Naive thymus-derived CD4-positive, alpha-beta T cell (primary cell): ENCODE data around the gene CREB3L1. TPM values are rescaled to one million over a fixed set of nuclear protein-coding genes. Genes with fewer than 3 reads are reported as not detected.

ENCODE experiments used
- ATAC-seq: fragments of 150-1000 bp; cut with Tn5 transposase; 2 replicates; pipeline ENCODE4 v1.10.0; 2021; ENCODE audit warnings: mild to moderate bottlenecking, moderate library complexity
- CTCF ChIA-PET: fragments of 350-600 bp; sonication (Branson Sonifier 250); formaldehyde crosslinking; loops from one replicate; lab custom pipeline; 2021; ENCODE audit warnings: antibody characterized with exemption; lab: Charles Lee
- POLR2A ChIA-PET: fragments of 350-600 bp; sonication (Branson Sonifier 250); formaldehyde crosslinking; loops from one replicate; lab custom pipeline; 2021; ENCODE audit warnings: antibody characterized with exemption, inconsistent platforms; lab: Charles Lee
- DNase-seq, 9 donors: peaks; one replicate each; pipeline versions ENCODE4 v3.0.0 to v3.0.0-alpha.2; 2020 to 2022; ENCODE audit warnings: mixed read lengths in 1 of 9
- H3K27ac ChIP-seq: one replicate; pipeline ENCODE4 v1.7.0; 2013; ENCODE audit warnings: mild to moderate bottlenecking, low read depth, low read length, moderate library complexity
- H3K27me3 ChIP-seq, 2 donors: one replicate each; pipeline ENCODE4 v1.7.0; 2013; ENCODE audit warnings: low read length in 2 of 2, mild to moderate bottlenecking in 2 of 2, moderate library complexity in 2 of 2; ENCODE audit not compliant: control insufficient read depth in 2 of 2, insufficient read depth in 2 of 2
- H3K36me3 ChIP-seq, 3 experiments: 1 replicate in 2 of 3; 2 replicates in 1 of 3; pipeline ENCODE4 v1.7.0; 2013; ENCODE audit warnings: low read length in 3 of 3, mild to moderate bottlenecking in 3 of 3, moderate library complexity in 1 of 3; ENCODE audit not compliant: insufficient read depth in 3 of 3, control insufficient read depth in 2 of 3
- H3K4me1 ChIP-seq, 2 donors: one replicate each; pipeline ENCODE4 v1.7.0; 2013; ENCODE audit warnings: low read length in 2 of 2, mild to moderate bottlenecking in 2 of 2, moderate library complexity in 1 of 2; ENCODE audit not compliant: control insufficient read depth in 2 of 2, insufficient read depth in 2 of 2
- H3K4me3 ChIP-seq: 2 replicates; pipeline ENCODE4 v1.7.0; 2013; ENCODE audit warnings: mild to moderate bottlenecking, low read length
- H3K9me3 ChIP-seq, 3 experiments: 1 replicate in 2 of 3; 2 replicates in 1 of 3; pipeline ENCODE4 v1.7.0; 2013; ENCODE audit warnings: low read length in 3 of 3; ENCODE audit not compliant: control insufficient read depth in 2 of 3
- H3K27ac Mint-ChIP-seq, 9 donors: one replicate each; pipeline ENCODE4 v1.8.0; 2020 to 2022; ENCODE audit warnings: mixed read lengths in 9 of 9, mild to moderate bottlenecking in 8 of 9, moderate library complexity in 5 of 9, inconsistent platforms in 2 of 9
- H3K27me3 Mint-ChIP-seq, 5 donors: one replicate each; pipeline ENCODE4 v1.8.0; 2021 to 2022; ENCODE audit warnings: mixed read lengths in 5 of 5, mild to moderate bottlenecking in 1 of 5
- H3K36me3 Mint-ChIP-seq, 5 donors: one replicate each; pipeline ENCODE4 v1.8.0; 2020 to 2022; ENCODE audit warnings: mixed read lengths in 5 of 5, mild to moderate bottlenecking in 3 of 5, inconsistent platforms in 1 of 5
- H3K4me1 Mint-ChIP-seq, 7 donors: one replicate each; pipeline ENCODE4 v1.8.0; 2020 to 2022; ENCODE audit warnings: mixed read lengths in 7 of 7, mild to moderate bottlenecking in 3 of 7, inconsistent platforms in 1 of 7
- H3K4me3 Mint-ChIP-seq, 10 donors: one replicate each; pipeline ENCODE4 v1.8.0; 2020 to 2022; ENCODE audit warnings: mild to moderate bottlenecking in 10 of 10, mixed read lengths in 10 of 10, moderate library complexity in 6 of 10, inconsistent platforms in 2 of 10
- H3K9me3 Mint-ChIP-seq, 11 donors: one replicate each; pipeline ENCODE4 v1.8.0; 2020 to 2022; ENCODE audit warnings: mixed read lengths in 11 of 11, mild to moderate bottlenecking in 4 of 11, inconsistent platforms in 1 of 11, moderate library complexity in 1 of 11
- intact Hi-C, 2 donors: fragments of 100-400 bp; cut with micrococcal nuclease; formaldehyde crosslinking; loops; one replicate each; pipeline ENCODE4 v1.15.1; 2023
- polyA plus RNA-seq, 2 donors: library from polyadenylated mRNA; unstranded; fragments of 300-500 nt; fragmentation: Illumina TruSeq; gene quantifications; one replicate each; pipeline ENCODE4 v1.2.3, GENCODE V29; 2021
- total RNA-seq, 6 experiments: library from RNA in 5 of 6; stranded (reverse) in 5 of 6; gene quantifications; 1 replicate in 5 of 6; 2 replicates in 1 of 6; pipeline ENCODE4 v1.2.3 and lab custom pipeline; 2021 to 2026

CREB3L1 gene
- total and polyA plus RNA-seq, 7 experiments from 2014 or later: not detected

DNA sequence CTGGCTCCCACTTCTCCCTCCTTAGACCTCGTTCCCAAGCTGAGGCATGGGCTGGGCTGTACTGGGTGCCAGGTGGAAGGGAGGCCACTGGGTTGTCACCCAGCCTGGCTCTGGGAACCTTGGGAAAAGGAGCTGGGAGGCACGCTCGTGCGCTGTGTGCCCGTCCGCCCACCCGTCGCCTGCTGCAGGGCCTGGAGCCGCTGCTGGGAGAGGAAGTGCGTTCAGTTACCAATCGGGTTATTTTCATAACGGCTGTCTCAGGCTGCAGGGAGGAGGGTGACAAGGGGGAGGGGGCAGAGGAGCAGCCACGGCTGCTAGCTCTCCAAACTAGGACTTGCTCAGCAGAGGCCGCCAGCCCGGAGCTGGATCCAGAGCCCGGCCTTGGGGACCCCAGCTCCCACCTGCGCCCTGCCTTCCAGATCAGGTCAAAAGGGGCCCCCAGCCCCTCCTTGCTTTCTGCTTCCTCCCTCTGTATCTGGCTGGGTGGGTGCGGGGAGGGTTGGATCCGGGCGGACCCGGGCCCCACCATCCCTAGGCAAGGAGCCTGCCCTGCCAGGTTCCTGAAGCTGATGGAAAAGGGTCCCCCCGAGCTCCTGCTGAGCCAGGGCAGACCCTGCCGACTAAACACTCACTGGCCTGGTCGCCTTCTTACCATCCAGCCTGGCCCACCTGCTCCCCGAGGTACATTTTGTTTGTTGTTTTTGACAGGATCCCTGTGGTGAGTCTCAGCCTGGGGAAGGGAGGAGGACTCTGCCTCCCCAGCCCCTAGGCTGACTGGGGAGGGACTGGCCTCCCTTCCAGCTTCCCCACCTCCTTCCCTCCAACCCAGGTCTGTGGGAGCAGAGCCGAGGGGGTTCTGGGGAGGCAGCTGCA, 84.1 kb downstream of the CREB3L1 start:
- no peaks in the 10 kb centered on the region for H3K9me3 ChIP-seq
- intact Hi-C loops: loop anchor here (1.0 kb wide), 1 partner anchor 9 kb away; no protein-coding TSS in a partner anchor
- H3K36me3 ChIP-seq: peaks cover 0 to 49% (median 0%) of the 10 kb centered on the region in 3 experiments
- H3K9me3 Mint-ChIP-seq: peaks cover 0 to 2% (median 0%) of the 10 kb centered on the region in 11 donors
- DNase-seq (peak in 8 of 9 donors; percentile 66 to 81 (median 71)), ATAC-seq (peak; percentile 89)
- H3K4me1 Mint-ChIP-seq: peaks cover 39 to 83% (median 67%) of the 10 kb centered on the region in 7 donors
- H3K36me3 Mint-ChIP-seq: peaks cover 0 to 8% (median 0%) of the 10 kb centered on the region in 5 donors
- H3K27ac Mint-ChIP-seq: peak overlapping the region; percentile 80 to 96 (median 92)
- POLR2A ChIA-PET: interaction anchor here (0.9 to 12.1 kb wide), 4 partner anchors 13 to 66 kb away, joined by 3 to 226 read pairs (median 4); partner anchors contain the start of gene DGKZ
- H3K4me1 ChIP-seq: peaks cover 30 to 50% of the 10 kb centered on the region in 2 donors
- H3K27ac ChIP-seq: peak overlapping the region; percentile 78
- H3K27me3 Mint-ChIP-seq: no peaks in the 10 kb centered on the region
- no peaks in the 10 kb centered on the region for H3K27me3 ChIP-seq
- CTCF ChIA-PET: interaction anchor here (0.6 to 14.0 kb wide), 4 partner anchors 12 to 321 kb away, joined by 3 to 302 read pairs (median 4); partner anchors contain the start of gene DGKZ
- H3K4me3 ChIP-seq: peak overlapping the region; percentile 71
- H3K4me3 Mint-ChIP-seq: peak overlapping the region; percentile 78 to 92 (median 86)

DNA sequence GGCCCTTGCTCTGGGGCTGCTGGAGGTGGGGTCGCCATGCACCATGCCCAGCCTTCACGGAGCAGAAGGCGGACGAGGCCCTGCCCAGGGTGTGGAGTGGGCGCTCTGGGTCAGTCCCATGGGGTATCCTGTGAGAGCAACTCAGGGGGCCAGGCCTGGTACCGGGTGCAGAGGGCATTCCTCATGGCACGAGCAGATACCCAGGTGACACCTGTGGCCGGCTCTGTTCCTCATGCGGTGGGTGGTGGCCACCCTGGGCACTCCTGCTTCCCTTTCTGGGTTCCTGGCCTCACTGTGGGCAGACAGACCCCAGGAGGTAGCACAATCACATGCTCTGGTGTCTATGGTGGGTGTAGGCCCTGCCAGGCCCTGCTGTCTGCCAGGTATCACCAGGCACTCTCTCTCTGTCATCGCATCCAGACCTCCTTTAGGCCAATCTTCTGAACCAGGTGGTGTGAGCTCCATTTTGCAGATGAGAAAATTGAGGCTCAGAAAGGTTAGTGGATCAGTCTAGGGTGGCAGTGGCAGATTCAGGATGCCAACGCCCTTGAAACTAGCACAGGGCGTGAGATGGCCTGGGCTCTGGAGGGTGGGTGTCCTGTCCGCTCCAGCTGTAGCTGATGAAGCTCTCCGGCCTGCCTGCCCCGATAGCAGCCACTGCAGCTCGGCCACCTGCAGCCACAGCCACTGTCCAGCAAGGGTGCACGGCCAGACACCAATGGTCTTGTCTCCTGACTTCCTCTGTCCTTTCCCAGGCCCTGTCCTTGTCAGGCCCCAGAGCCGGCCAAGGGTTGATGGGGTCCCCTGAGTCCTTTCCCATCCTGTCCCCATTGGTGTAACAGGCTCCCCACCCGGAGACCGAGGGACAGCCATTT, 84.9 kb downstream of the CREB3L1 start:
- Mint-ChIP-seq H3K4me1 (peaks cover 36 to 79% (median 64%) of the 10 kb centered on the region in 7 donors), H3K4me3 (peak overlapping the region; percentile 75 to 92 (median 86)), H3K27me3 (no peaks in the 10 kb centered on the region), H3K9me3 (no peaks in the 10 kb centered on the region), H3K27ac (peak overlapping the region; percentile 51 to 95 (median 85)), H3K36me3 (peaks cover 0 to 3% (median 0%) of the 10 kb centered on the region in 5 donors)
- Histone ChIP-seq H3K27me3 (no peaks in the 10 kb centered on the region), H3K27ac (peak overlapping the region; percentile 78), H3K36me3 (peaks cover 0 to 41% (median 0%) of the 10 kb centered on the region in 3 experiments), H3K9me3 (no peaks in the 10 kb centered on the region), H3K4me3 (peak overlapping the region; percentile 71), H3K4me1 (peaks cover 28 to 47% of the 10 kb centered on the region in 2 donors)
- POLR2A ChIA-PET: interaction anchor here (0.9 to 12.1 kb wide), 4 partner anchors 14 to 67 kb away, joined by 3 to 226 read pairs (median 4); partner anchors contain the start of gene DGKZ
- DNase-seq (no peak), ATAC-seq (no peak)
- intact Hi-C loops: no loop called here
- CTCF ChIA-PET: interaction anchor here (14.0 kb wide), 1 partner anchor 13 kb away, joined by 302 read pairs; the partner anchor contains the start of gene DGKZ

- H3K4me3 Mint-ChIP-seq: peak overlapping the region; percentile 37 to 92 (median 60)
- H3K36me3 Mint-ChIP-seq: peaks cover 0 to 3% (median 0%) of the 10 kb centered on the region in 5 donors
- peak overlapping the region; percentile 51 to 95 (median 84) for H3K27ac Mint-ChIP-seq
- H3K4me3 ChIP-seq: no peak overlapping the region
- peaks cover 31 to 76% (median 62%) of the 10 kb centered on the region in 7 donors for H3K4me1 Mint-ChIP-seq
- H3K9me3 ChIP-seq: no peaks in the 10 kb centered on the region
- H3K27me3 ChIP-seq: no peaks in the 10 kb centered on the region
- ChIA-PET POLR2A (interaction anchor here (12.1 kb wide), 1 partner anchor 14 kb away, joined by 226 read pairs; the partner anchor contains the start of gene DGKZ), CTCF (interaction anchor here (14.0 kb wide), 1 partner anchor 14 kb away, joined by 302 read pairs; the partner anchor contains the start of gene DGKZ)
- H3K36me3 ChIP-seq: peaks cover 0 to 42% (median 1%) of the 10 kb centered on the region in 3 experiments
- intact Hi-C loops: no loop called here
- peaks cover 28 to 42% of the 10 kb centered on the region in 2 donors for H3K4me1 ChIP-seq
- no peaks in the 10 kb centered on the region for H3K27me3 Mint-ChIP-seq
- H3K9me3 Mint-ChIP-seq: no peaks in the 10 kb centered on the region
- DNase-seq (no peak), ATAC-seq (peak; percentile 58)
- peak overlapping the region; percentile 78 for H3K27ac ChIP-seq
Measured at GRCh38 chr11:46363031-46363407, 85.6 kb downstream of the CREB3L1 start.

DNA sequence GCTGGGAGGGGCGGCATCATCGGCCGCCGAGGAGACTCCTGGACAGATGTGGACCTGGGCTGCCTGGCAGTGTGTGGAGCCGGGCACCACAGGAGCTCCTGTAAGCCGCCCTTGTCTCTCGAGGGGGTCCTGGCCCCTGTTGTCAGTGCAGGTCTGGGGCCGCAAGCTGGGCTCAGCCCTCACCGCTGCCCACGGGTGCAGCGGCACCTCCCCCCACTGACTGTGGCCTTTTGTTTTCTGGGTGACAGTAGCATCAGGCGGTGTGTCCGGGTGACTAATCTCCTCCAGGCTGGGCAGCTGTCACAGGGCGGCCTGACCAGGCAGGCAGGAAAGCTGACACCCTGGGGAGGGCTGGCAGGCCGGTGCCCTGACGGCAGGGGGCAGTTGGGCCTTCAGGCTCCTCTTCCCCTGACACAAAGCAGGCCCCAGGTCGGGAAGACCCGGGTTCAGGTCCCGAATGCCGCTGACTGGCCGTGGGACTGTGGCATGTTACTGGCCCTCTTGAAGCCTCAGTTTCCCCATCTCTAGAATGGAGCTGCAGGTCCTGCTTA, 86.1 kb downstream of the CREB3L1 start:
- intact Hi-C loops: no loop called here
- Histone ChIP-seq H3K27ac (peak overlapping the region; percentile 78), H3K27me3 (no peaks in the 10 kb centered on the region), H3K9me3 (no peaks in the 10 kb centered on the region), H3K4me3 (no peak overlapping the region), H3K4me1 (peaks cover 28 to 42% of the 10 kb centered on the region in 2 donors), H3K36me3 (peaks cover 4 to 47% (median 6%) of the 10 kb centered on the region in 3 experiments)
- POLR2A ChIA-PET: interaction anchor here (0.6 to 12.1 kb wide), 2 partner anchors 15 to 28 kb away, joined by 3 to 226 read pairs; partner anchors contain the start of gene DGKZ
- Mint-ChIP-seq H3K4me3 (peak overlapping the region in 2 of 10 donors; percentile 29 to 86), H3K4me1 (peaks cover 31 to 75% (median 63%) of the 10 kb centered on the region in 7 donors), H3K27me3 (no peaks in the 10 kb centered on the region), H3K9me3 (no peaks in the 10 kb centered on the region), H3K36me3 (peaks cover 0 to 6% (median 0%) of the 10 kb centered on the region in 5 donors), H3K27ac (peak overlapping the region in 5 of 9 donors; percentile 76 to 95 (median 84))
- DNase-seq (no peak), ATAC-seq (no peak)
- CTCF ChIA-PET: interaction anchor here (0.6 to 14.0 kb wide), 2 partner anchors 14 to 33 kb away, joined by 3 to 302 read pairs; partner anchors contain the start of gene DGKZ

DNA sequence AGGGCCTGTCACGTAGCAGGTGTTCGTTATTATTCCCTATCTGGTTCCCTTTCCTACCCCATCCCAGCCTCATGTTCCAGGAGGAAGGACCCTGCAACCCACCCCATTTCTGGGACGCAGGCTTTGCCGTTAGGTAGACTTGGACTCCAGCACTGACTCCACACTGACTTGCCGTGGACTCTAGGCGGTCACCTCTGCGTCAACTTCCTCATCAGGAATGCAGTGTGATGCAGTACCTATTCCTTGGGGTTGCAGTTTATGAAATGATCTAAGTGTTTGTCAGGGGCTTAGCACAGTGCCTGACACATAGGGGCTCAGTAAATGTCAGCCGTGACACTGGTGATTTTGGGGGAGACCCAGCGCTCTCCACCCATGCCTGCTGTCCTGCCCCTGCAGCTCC, 86.6 kb downstream of the CREB3L1 start:
- peaks cover 5 to 52% (median 9%) of the 10 kb centered on the region in 3 experiments for H3K36me3 ChIP-seq
- peak overlapping the region; percentile 78 for H3K27ac ChIP-seq
- ATAC-seq (no peak), DNase-seq (no peak)
- H3K36me3 Mint-ChIP-seq: peaks cover 0 to 8% (median 2%) of the 10 kb centered on the region in 5 donors
- peak overlapping the region in 4 of 10 donors; percentile 27 to 60 (median 32) for H3K4me3 Mint-ChIP-seq
- H3K4me1 ChIP-seq: peaks cover 28 to 42% of the 10 kb centered on the region in 2 donors
- H3K27me3 ChIP-seq: no peaks in the 10 kb centered on the region
- intact Hi-C loops: no loop called here
- ChIA-PET POLR2A (interaction anchor here (0.6 to 12.1 kb wide), 2 partner anchors 15 to 29 kb away, joined by 3 to 226 read pairs; partner anchors contain the start of gene DGKZ), CTCF (interaction anchor here (14.0 kb wide), 1 partner anchor 15 kb away, joined by 302 read pairs; the partner anchor contains the start of gene DGKZ)
- no peaks in the 10 kb centered on the region for H3K9me3 ChIP-seq
- no peaks in the 10 kb centered on the region for H3K27me3 Mint-ChIP-seq
- peak overlapping the region in 8 of 9 donors; percentile 13 to 92 (median 78) for H3K27ac Mint-ChIP-seq
- peaks cover 31 to 73% (median 60%) of the 10 kb centered on the region in 7 donors for H3K4me1 Mint-ChIP-seq
- H3K4me3 ChIP-seq: no peak overlapping the region
- no peaks in the 10 kb centered on the region for H3K9me3 Mint-ChIP-seq
